ENCODE results near the gene HABP2. TPM values are rescaled to one million over a fixed set of nuclear protein-coding genes. Genes with fewer than 3 reads are reported as not detected.

Gene HABP2
- total RNA-seq, 3 donors from 2014 or later, result 0.08 TPM; not detected in 2

DNA sequence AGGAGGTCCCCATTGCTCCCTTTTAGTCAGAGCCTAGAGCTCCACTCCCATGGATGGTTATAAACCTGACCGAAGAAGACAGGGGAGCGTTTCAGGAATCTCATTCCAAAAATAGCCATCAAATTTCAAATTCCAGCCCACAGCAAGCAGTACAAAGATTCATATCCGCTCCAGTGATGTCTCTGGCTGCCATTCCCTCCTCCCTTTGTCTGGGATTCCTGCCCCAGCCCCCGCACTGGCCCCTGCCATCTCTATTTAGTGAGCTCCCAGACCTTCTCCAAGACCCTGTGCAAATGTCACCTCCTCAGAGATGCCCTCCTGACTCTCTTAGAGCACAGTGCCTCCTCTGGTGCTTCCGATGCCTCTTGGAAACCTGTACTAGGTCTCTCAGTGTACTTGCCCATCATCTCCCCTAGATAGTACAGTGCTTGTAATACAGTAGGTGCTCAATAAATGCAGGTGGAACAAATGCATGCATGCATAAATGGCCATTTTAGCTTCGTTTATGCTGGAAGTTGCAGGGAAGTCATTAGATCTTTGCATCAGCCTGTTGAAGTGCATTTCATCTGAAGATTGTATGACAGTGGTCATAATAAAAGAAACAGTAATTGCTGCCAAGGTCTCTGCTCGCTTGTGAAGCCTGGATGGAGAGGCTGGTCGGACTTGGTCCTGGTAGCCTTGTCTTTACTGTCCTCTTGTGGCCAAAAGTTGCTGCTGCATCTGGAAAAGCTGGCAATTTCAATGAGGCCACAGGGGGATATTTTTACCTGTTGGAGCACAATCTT is 32.0 kb upstream of the HABP2 start:
- H3K4me1 Mint-ChIP-seq (ENCODE audit: low read depth), result no peaks in the 10 kb centered on the region
- no peaks in the 10 kb centered on the region for H3K36me3 Mint-ChIP-seq (ENCODE audit: insufficient read depth)
- H3K4me3 Mint-ChIP-seq, result no peak overlapping the region
- no peaks in the 10 kb centered on the region for H3K9me3 Mint-ChIP-seq
- peaks cover 10% of the 10 kb centered on the region for H3K27me3 Mint-ChIP-seq (ENCODE audit: low read depth)
- no peak for DNase-seq
- ATAC-seq, result peak in 1 of 2 donors; percentile 59

DNA sequence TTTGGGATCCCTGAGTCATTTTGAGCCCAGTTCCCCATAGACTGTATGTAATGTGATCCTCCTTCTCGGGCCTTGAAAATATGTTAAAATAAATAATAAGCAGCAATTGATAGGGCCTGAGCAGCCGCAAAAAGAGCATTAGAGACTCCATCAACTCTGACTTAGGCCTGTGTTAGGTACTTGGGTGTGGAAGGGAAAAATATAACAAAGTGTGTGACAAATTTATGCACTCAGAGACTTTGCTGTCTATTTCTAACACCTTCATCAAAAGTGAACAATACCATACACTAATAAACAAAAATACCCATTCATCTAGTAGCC is 31.4 kb upstream of the HABP2 start:
- ATAC-seq (no peak), DNase-seq (no peak)
- Mint-ChIP-seq H3K4me1 (ENCODE audit: low read depth) (no peaks in the 10 kb centered on the region), H3K36me3 (ENCODE audit: insufficient read depth) (no peaks in the 10 kb centered on the region), H3K4me3 (no peak overlapping the region), H3K9me3 (no peaks in the 10 kb centered on the region), H3K27me3 (ENCODE audit: low read depth) (peaks cover 10% of the 10 kb centered on the region)

DNA sequence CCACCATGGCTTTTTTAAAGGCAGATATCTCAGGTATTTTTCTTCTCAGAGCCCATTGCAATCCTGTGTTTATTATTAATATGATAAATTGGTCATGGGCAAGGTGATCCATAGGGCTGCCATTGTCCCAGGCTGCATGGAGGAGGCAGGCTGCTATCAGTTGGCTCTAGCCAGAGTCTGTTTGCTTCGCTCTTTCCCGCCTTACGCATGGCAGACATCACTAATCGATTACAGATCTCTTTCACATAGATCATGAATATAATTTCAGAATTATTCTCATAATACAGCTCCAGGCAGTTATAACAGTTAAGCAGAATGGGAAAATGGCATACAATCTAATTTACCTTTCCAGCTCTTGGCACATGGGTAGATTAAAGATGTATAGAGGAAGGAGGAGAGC is 30.4 kb upstream of the HABP2 start:
- Mint-ChIP-seq H3K4me1 (ENCODE audit: low read depth) (no peaks in the 10 kb centered on the region), H3K27me3 (ENCODE audit: low read depth) (peaks cover 5% of the 10 kb centered on the region), H3K4me3 (no peak overlapping the region), H3K36me3 (ENCODE audit: insufficient read depth) (no peaks in the 10 kb centered on the region), H3K9me3 (no peaks in the 10 kb centered on the region)
- no peak for ATAC-seq
- no peak for DNase-seq

DNA sequence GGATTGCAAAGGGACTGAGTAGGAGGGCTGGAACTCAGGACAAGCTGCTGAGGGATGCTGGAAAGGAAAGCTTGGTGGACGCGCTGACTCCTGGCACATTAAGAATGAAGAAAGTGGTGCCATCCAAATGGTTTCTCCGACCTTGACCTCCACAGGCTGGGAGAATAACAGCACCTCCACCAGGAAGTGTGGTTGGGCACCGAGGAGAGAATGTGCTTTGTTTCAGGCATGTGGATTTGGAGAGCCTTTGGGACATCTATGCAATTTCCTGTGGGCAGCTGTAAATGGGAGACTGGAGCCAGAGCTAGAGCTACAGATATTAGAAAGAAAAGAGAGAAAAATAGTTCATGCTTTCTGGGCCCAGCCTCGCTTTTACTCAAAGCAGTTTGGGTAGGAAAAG is 29.8 kb upstream of the HABP2 start:
- H3K4me3 Mint-ChIP-seq, result no peak overlapping the region
- no peak for DNase-seq

DNA sequence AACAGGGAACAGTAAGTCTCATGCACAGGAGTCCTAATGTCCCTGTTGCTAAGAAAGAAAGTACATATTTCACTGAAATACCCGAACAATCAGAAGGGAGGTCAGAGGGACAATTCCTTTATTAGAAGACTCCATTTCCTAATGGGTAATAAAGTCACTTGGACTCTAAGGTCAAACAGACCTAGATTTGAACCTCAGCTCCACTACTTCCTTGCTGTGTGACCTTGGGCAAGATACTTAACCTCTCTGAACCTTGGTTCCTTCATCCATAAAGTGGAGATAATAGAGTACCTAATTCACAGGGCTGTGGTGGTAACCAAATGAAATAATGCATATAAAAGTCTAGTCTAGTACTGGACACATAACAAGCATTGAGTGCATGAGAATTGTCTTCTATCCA is 29.2 kb upstream of the HABP2 start:
- no peak for DNase-seq
- H3K27me3 Mint-ChIP-seq (ENCODE audit: low read depth), result peaks cover 4% of the 10 kb centered on the region
- ATAC-seq, result no peak

More for the DNA sequence above, 29.8 kb upstream of the HABP2 start:
- Mint-ChIP-seq H3K36me3 (ENCODE audit: insufficient read depth) (no peaks in the 10 kb centered on the region), H3K4me1 (ENCODE audit: low read depth) (no peaks in the 10 kb centered on the region), H3K27me3 (ENCODE audit: low read depth) (peaks cover 4% of the 10 kb centered on the region), H3K9me3 (no peaks in the 10 kb centered on the region)
- ATAC-seq, result no peak

DNA sequence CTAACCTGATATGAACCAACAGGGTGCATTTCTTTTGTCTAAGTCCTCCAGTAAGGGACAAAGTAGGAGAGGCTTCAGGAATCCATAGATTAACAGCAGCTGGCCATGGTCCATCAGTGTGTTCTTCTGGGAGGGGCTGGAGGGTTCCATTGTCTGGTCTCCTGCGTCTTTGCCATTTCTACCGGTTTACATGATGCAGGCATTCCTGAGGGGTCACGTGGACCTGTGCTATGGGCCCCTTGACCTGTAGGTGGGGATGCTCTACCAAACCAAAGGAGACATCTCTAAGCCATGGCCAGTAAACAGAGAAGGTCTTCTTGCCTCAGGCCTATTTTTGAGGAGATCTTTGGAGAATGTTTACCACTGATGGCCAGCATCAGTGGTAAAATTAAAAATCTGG is 28.7 kb upstream of the HABP2 start:
- Mint-ChIP-seq H3K4me3 (no peak overlapping the region), H3K27me3 (ENCODE audit: low read depth) (peaks cover 4% of the 10 kb centered on the region), H3K36me3 (ENCODE audit: insufficient read depth) (no peaks in the 10 kb centered on the region), H3K4me1 (ENCODE audit: low read depth) (no peaks in the 10 kb centered on the region), H3K9me3 (no peaks in the 10 kb centered on the region)
- DNase-seq, result no peak
- no peak for ATAC-seq

More for the DNA sequence above, 29.2 kb upstream of the HABP2 start:
- no peaks in the 10 kb centered on the region for H3K36me3 Mint-ChIP-seq (ENCODE audit: insufficient read depth)
- H3K4me3 Mint-ChIP-seq, result no peak overlapping the region
- no peaks in the 10 kb centered on the region for H3K4me1 Mint-ChIP-seq (ENCODE audit: low read depth)
- no peaks in the 10 kb centered on the region for H3K9me3 Mint-ChIP-seq

DNA sequence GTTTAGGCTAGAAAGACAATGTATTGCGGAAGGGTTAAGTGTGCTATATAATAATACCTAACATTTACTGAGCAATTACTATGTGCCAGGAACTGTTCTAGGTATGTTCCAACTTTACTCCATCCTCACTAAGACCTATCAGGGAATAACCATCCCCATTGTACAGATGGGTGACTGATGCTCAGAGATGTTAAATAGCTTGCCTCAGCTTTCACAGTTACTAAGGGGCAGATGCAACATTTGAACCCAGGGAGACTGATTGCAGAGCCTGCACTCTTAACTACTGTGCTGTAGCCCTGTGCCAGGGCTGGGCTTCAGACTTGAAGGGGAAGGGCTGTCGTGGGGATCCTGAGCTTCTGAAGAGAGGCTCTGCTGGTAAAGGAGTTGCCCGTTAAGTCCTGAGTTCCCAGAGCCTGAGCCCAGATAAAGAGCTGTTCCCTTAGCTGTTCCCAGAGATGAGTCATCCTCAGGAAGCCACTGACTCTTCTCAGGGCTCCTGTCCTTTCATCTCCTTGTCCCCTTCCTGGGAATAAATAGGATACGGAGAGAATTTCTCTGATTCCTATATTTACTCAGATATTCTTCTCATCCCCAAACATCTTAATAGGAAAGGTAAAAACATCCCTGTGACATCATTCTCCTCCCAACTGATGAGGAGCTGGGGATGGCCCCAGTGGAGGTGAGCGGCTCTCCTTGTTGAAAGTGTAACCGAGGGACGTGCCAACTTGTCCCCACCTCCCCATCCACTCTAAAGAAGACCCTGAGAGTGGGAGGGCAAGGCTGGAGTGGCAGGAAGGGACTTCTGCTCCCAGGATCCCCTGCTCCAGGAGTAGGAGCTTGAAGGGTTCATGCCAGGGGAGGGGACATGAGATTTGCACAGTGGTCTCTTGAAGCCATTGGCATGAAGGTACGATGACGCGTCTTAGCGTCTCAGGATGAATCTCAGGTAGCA is 28.0 kb upstream of the HABP2 start:
- no peaks in the 10 kb centered on the region for H3K36me3 Mint-ChIP-seq (ENCODE audit: insufficient read depth)
- H3K4me1 Mint-ChIP-seq (ENCODE audit: low read depth), result no peaks in the 10 kb centered on the region
- DNase-seq, result no peak
- no peak overlapping the region for H3K4me3 Mint-ChIP-seq
- no peaks in the 10 kb centered on the region for H3K9me3 Mint-ChIP-seq
- ATAC-seq, result no peak
- peaks cover 4% of the 10 kb centered on the region for H3K27me3 Mint-ChIP-seq (ENCODE audit: low read depth)

DNA sequence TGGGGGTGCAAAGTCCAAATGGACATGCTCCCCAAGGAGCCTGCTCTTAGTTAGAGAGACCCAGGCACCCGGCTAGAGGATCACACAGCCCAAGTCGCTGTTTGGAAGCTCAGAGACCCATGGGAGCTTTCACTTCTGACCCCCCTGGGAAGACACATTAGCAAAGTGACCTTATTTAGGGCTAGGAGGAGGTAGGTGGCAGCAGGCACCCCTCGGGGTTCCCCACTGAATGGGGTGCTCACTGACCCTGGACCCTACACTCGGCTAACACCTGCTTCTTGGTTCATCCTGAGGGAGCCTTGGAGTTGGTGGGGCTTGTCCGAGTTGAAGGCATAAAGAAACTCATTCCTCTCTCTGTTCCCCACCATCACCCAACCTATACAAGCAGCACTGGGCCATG is 27.1 kb upstream of the HABP2 start:
- no peaks in the 10 kb centered on the region for H3K9me3 Mint-ChIP-seq
- DNase-seq (no peak), ATAC-seq (no peak)
- no peaks in the 10 kb centered on the region for H3K36me3 Mint-ChIP-seq (ENCODE audit: insufficient read depth)
- H3K4me1 Mint-ChIP-seq (ENCODE audit: low read depth), result no peaks in the 10 kb centered on the region
- H3K4me3 Mint-ChIP-seq, result no peak overlapping the region
- peaks cover 4% of the 10 kb centered on the region for H3K27me3 Mint-ChIP-seq (ENCODE audit: low read depth)

DNA sequence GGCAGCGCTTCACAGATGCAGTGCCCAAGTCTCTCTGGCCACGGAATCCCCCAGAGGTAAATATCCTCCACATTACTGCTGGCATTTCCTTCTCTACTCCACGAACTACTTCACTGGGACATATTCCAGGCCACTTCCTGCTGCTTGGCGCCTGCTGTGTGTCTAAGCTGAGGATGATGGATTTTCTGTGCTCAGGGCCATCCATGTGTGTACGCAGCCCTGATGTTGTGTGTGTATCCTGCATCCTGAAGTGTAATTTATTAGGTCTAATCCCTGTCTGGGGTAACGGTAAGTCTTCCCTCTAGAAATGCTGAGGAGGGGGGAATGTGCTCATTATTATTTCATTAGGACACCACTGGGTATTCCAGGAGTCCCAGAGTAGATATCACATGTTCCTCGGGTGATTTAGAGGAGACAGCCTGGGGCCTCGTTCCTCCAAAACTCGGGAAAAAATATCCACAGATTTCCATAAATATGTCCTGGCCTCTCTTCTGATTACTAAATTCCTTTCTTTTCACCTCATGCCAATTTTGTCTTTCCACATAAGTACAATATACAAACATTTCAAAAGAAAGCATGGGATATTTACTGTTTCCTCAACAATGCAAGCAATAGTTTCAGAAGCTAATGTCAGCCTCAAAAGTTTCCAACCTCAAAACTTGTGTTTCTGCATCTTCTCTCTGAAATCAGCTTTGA is 25.5 kb upstream of the HABP2 start:
- H3K4me3 Mint-ChIP-seq, result no peak overlapping the region
- no peak for ATAC-seq
- no peak for DNase-seq
- no peaks in the 10 kb centered on the region for H3K36me3 Mint-ChIP-seq (ENCODE audit: insufficient read depth)
- H3K9me3 Mint-ChIP-seq, result no peaks in the 10 kb centered on the region
- H3K27me3 Mint-ChIP-seq (ENCODE audit: low read depth), result no peaks in the 10 kb centered on the region
- no peaks in the 10 kb centered on the region for H3K4me1 Mint-ChIP-seq (ENCODE audit: low read depth)

DNA sequence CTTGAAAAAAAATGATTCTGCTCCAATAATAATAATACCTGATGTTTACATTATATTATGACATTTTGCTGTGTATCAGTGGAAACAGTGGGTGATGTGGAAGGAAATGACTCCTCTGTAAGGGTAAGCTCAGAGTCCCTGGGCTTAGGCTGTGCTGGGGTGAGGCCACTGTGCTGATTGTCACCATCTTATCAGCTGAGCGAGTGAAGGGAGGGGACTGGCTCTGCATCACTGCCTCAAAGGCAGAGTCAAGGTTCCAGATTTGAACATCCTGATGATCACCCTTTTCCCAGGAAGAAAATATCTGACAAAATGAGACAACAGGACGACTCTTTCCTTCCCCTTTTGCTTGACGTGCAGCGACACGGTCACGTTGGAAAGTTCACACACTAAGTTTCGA is 24.0 kb upstream of the HABP2 start:
- Mint-ChIP-seq H3K4me1 (ENCODE audit: low read depth) (no peaks in the 10 kb centered on the region), H3K36me3 (ENCODE audit: insufficient read depth) (no peaks in the 10 kb centered on the region), H3K9me3 (no peaks in the 10 kb centered on the region), H3K4me3 (no peak overlapping the region), H3K27me3 (ENCODE audit: low read depth) (peaks cover 6% of the 10 kb centered on the region)
- DNase-seq (no peak), ATAC-seq (no peak)

DNA sequence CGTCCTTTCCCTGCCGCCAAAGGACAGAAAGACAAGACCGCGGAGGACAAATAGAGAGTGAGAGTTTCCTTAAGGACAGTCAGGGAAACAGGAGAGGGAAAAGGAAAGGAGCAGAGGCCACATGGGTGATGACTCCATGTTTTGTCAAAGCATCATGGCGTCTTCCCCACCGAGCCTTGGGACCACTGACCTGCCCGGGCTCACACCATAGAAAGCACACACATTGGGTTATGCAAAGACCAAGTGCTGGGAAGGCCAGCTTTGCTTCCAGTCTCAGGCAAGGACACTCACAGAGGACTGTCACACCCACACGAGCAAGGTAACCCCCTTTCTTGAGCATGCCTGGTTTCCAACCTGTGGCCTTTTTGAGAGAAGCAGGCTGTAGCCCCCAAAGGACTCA is 23.3 kb upstream of the HABP2 start:
- peaks cover 6% of the 10 kb centered on the region for H3K27me3 Mint-ChIP-seq (ENCODE audit: low read depth)
- no peaks in the 10 kb centered on the region for H3K36me3 Mint-ChIP-seq (ENCODE audit: insufficient read depth)
- DNase-seq (no peak), ATAC-seq (no peak)
- no peak overlapping the region for H3K4me3 Mint-ChIP-seq
- no peaks in the 10 kb centered on the region for H3K9me3 Mint-ChIP-seq
- no peaks in the 10 kb centered on the region for H3K4me1 Mint-ChIP-seq (ENCODE audit: low read depth)

DNA sequence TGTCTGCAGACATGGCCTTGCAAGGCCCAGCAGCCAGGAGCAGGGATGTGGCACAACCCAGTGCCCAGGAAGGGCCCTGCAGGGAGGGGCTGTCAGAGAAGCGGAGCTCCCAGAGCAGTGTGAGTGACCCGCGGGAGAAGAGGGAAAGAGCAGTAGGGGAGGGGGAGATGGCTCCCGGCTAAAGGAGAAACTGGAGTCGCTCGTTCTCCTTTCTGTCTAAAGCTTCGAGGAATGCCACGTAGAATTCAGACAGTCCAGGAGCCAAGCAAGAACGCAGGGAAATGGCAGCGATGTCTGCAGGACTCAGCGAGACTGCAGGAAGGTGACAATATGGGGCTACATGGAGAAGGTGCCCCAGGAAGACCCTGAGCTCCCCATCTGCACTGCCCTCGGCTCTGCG is 22.4 kb upstream of the HABP2 start:
- peaks cover 9% of the 10 kb centered on the region for H3K27me3 Mint-ChIP-seq (ENCODE audit: low read depth)
- no peaks in the 10 kb centered on the region for H3K36me3 Mint-ChIP-seq (ENCODE audit: insufficient read depth)
- no peaks in the 10 kb centered on the region for H3K4me1 Mint-ChIP-seq (ENCODE audit: low read depth)
- DNase-seq, result no peak
- no peak overlapping the region for H3K4me3 Mint-ChIP-seq
- H3K9me3 Mint-ChIP-seq, result no peaks in the 10 kb centered on the region
- no peak for ATAC-seq

DNA sequence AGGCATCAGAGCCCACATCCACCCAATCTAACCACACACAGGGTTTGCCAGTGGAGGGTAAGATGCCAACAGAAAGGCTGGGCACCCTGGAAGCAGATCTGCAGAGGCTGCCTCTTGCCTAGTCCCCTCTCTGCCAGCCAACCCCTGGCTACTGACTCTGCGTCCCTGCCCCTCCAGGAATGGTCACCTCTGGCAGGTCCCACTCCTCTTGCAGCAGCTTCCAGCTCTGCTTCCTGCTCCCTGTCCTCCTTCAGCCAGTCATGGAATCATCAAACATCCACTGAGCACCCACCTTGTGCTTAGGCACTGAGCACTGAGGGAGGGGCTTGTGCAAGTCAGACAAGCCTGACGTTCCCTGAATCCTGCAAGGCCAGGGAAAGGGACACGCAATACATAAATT is 20.1 kb upstream of the HABP2 start:
- no peak overlapping the region for H3K4me3 Mint-ChIP-seq

DNA sequence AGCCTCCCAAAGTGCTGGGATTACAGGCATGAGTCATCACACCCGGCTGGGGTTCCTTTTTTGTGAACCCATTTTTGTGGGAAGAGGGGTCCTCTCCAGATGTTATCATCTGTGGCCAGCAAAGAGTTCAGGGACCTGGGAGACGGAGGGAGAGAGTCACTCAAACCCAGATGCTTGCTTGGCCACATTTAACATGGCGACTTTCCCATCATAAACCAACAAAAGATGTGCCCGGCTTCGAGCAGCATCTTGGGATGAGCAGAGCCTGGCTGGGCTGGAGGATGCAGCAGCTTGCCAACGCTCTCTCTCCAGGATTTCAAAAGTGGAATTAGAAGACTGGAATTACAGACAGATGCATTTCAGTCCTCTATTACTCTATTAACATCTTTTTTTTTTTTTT is 19.1 kb upstream of the HABP2 start:
- H3K36me3 Mint-ChIP-seq (ENCODE audit: insufficient read depth), result no peaks in the 10 kb centered on the region
- H3K4me1 Mint-ChIP-seq (ENCODE audit: low read depth), result no peaks in the 10 kb centered on the region
- no peak overlapping the region for H3K4me3 Mint-ChIP-seq
- ATAC-seq (no peak), DNase-seq (no peak)
- H3K9me3 Mint-ChIP-seq, result no peaks in the 10 kb centered on the region
- peaks cover 9% of the 10 kb centered on the region for H3K27me3 Mint-ChIP-seq (ENCODE audit: low read depth)

More for the DNA sequence above, 20.1 kb upstream of the HABP2 start:
- no peak for ATAC-seq
- Mint-ChIP-seq H3K9me3 (no peaks in the 10 kb centered on the region), H3K4me1 (ENCODE audit: low read depth) (no peaks in the 10 kb centered on the region), H3K27me3 (ENCODE audit: low read depth) (peaks cover 9% of the 10 kb centered on the region), H3K36me3 (ENCODE audit: insufficient read depth) (no peaks in the 10 kb centered on the region)
- no peak for DNase-seq
